Liver (tissue), 5 donors: ENCODE results near the gene DISC1. TPM values are rescaled to one million over a fixed set of nuclear protein-coding genes. Genes with fewer than 3 reads are reported as not detected.
A peak's percentile ranks its signal among the peaks of the same experiment; 100 is the strongest.

Source experiments
- polyA plus RNA-seq, 2 donors: library from polyadenylated mRNA; stranded (reverse) in 1 of 2; unstranded in 1 of 2; fragments of 200-250 nt in 1 of 2; fragments of >200 nt in 1 of 2; fragmentation: Nextera tagmentation in 1 of 2; extraction: Ambion mirVana in 1 of 2; gene quantifications; one replicate each; pipeline versions ENCODE4 v1.2.1 to v1.2.3, GENCODE V29; 2013 to 2015
- small RNA-seq: library from RNA; depleted of rRNA; stranded (forward); fragments of <200 nt; gene quantifications from one replicate; pipeline ENCODE3, GENCODE V24; 2014
- total RNA-seq, 2 donors: library from RNA; depleted of rRNA; stranded (reverse); fragments of >200 nt; gene quantifications; one replicate each; pipeline ENCODE4 v1.2.3, GENCODE V29; 2014
- donor health status: healthy.
- donor health status: healthy.
- donor health status: healthy.

Gene DISC1
- total and polyA plus RNA-seq, 4 donors: 0.45 to 6.3 (median 2.3) TPM

Small RNA genes lying within 50 kb of the gene (small RNA-seq; reads per million reads assigned to genes)
- gene RF02102 (not detected), gene RNU5A-5P (0.33 reads per million, percentile 34 among the genes with 10 or more reads in this experiment)

Other genes with a start within 250 kb of the DISC1 start
- gene EGLN1, start 204.5 kb upstream of the DISC1 start, total RNA-seq: 10 to 100 TPM; 26.1 to 44.8 TPM
- 10 to 100 TPM in 1 of 2 donors, 1 to 10 TPM in 1; 7.2 to 18.4 TPM for gene EGLN1, start 204.5 kb upstream of the DISC1 start, polyA plus RNA-seq
- 10 to 100 TPM; 24.8 to 25.4 TPM for gene TSNAX, start 98.1 kb upstream of the DISC1 start, total RNA-seq
- gene TSNAX, start 98.1 kb upstream of the DISC1 start, polyA plus RNA-seq: 10 to 100 TPM; 12.8 to 14.4 TPM